GM21526 (cell line): ENCODE data around the gene CILP.
"Not testable (repeated sequence)": the region's sequence is repeated elsewhere in the genome, so short reads cannot be mapped to it uniquely, and the experiment has no call there.

Source experiments
- ATAC-seq: cut with Tn5 transposase; IDR thresholded peaks from one replicate; pipeline ENCODE4 v1.9.1; 2021; ENCODE audit warnings: moderate library complexity; ENCODE audit not compliant: unreplicated experiment, low FRiP score

The CILP gene

DNA sequence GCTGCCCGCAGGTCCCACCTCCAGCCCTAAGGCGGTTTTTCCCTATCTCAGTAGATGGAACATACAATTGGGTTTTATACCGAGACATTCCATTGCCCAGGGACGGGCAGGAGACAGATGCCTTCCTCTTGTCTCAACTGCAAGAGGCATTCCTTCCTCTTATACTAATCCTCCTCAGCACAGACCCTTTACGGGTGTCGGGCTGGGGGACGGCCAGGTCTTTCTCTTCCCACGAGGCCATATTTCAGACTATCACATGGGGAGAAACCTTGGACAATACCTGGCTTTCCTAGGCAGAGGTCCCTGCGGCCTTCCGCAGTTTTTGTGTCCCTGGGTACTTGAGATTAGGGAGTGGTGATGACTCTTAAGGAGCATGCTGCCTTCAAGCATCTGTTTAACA lies 15.6 kb upstream of the CILP start:
- ATAC-seq, result not testable (repeated sequence)

GRCh38 chr15:65226221-65226620 lies 14.9 kb upstream of the CILP start:
- no peak for ATAC-seq

DNA sequence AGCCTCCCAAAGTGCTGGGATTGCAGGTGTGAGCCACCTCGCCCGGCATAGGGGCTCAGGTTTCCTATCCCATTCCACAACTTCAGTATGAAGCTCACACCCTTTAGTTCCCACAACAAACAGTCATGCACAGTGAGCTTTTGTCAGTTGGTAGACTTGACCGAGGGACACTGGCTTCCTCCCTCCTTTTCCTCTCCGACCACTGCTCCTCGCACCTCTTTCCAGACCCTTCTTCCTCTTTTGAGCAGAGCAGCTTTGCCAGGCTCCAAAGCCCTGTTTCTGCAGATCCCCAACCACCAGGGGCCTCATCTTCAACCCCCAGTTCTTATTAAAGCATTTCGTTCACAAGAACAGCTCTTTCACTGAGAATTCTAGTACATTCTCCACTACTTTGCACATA lies 12.7 kb upstream of the CILP start:
- ATAC-seq, result no peak

DNA sequence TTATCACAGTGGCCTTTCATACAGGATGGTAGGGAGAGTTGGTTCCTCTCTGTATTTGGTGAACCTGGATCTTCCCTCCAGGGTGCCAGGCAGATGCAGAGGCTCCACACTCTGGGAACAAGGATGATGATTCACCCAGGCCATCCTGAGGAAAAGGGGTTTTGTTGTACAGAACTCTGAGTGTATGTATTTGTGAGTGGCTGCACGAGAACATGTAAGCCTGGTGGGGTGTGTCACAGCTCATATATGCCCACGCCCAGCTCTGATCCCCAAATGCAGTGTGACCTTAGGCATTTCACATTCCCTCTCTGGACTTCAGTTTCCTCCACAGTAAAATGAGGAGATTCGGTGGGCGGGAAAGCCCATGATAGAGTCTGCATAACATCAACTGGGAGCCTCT lies 11.6 kb upstream of the CILP start:
- no peak for ATAC-seq

DNA sequence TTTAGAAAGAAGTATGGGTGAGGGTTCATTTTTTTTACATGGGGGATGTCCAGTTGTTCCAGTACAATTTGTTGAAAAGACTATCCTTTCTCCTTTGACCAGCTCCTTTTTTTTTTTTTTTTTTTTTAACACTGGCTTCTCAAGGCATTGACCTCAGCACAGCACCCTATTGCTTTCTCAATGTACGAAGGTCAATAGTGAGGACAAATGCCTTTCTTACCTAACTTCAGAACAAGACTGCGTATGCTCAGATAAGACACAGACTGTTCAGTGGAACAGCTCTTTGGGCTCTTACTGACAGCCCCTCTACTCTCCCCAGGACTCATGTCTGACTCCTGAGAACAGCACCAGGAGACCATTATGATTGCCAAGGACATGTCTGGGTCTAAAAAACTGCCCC lies 10.4 kb upstream of the CILP start:
- ATAC-seq, result no peak

DNA sequence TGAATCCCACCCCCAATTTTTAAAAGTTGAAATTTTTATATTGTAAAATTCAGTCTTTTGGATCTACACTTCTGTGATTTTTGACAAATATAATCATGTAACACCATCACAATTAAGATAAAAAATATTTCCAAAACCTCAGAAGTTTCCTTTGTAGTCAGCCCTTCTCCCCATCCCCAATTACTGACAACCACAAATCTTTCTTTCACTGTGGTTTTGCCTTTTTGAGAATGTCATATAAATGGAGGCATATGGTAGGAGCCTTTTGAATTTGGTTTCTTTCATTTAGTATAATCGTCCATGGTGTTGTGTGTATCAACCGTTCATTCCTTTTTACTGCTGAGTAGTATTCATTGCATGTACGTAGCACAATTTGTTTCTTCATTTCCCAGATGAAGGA lies 7.9 kb upstream of the CILP start:
- ATAC-seq, result no peak

- no peak for ATAC-seq
These were observed 6.5 kb upstream of the CILP start for GRCh38 chr15:65217526-65218482.

DNA sequence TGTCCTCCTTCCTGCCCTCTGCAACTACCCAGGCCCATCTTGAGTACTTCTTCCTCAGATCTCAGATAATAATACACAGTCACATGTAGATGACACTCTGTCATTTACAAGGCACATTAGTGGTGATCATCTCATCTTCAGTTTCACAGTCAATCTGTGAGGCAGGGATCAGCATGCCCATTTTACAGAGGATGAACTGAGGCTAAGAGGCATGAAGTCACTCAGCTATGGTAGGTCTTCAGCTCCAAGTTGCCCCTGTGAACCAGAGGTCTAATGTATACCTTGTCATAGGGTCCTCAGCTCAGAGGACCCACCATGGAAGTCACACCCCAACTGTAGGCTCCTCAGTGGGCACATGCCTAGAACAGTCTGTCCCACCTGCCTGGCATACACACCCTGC lies 4.2 kb upstream of the CILP start:
- ATAC-seq, result no peak

GRCh38 chr15:65214010-65214409 lies 2.7 kb upstream of the CILP start:
- ATAC-seq, result no peak

- ATAC-seq, result no peak
These were observed 2.0 kb upstream of the CILP start for GRCh38 chr15:65213241-65213640.

DNA sequence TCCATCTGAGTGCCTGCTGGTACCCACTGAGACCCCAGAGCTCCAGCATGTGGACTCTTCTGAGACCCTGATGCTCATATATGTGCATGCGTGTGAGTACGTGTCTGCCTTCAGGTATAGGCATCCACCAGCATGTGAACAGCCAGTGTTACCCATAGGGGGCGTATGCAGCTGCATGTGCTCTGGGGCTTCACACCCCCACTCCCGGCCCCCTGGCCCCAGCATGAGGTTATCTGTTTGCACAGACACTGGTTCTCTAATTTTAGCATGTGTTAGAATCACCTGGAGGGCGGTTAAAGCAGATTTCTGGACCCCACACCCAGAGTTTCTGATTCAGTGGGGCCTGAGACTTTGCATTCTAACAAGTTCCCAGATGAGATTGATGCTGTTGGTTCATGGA lies 824 bp upstream of the CILP start:
- no peak for ATAC-seq

GRCh38 chr15:65211482-65211982 lies 259 bp upstream of the CILP start:
- no peak for ATAC-seq

GRCh38 chr15:65209701-65210643 lies 1.3 kb downstream of the CILP start:
- ATAC-seq, result no peak

DNA sequence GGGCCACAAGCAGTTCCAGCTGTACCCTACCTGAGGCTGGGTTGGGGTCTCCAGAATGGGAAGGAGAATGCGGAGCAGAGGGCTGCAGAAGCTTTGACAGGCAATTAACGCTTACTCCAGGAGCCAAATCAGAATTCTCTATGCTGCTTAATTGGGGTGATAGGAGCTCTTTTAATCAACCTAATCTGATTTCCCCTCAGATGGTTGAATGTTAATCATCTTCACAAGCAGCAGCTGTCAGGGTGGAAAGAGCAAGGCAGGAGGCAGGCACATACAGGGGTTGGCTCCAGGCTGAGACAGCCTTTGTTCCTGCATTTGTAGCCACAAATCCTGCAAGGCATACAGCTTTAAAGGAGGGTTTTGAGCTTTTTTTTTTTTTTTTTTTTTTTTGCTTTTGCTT lies 2.6 kb downstream of the CILP start:
- no peak for ATAC-seq

- ATAC-seq, result no peak
These were observed 3.9 kb downstream of the CILP start for GRCh38 chr15:65207280-65207840.

GRCh38 chr15:65206750-65207149 lies 4.5 kb downstream of the CILP start:
- no peak for ATAC-seq

- no peak for ATAC-seq
These were observed 6.2 kb downstream of the CILP start for GRCh38 chr15:65204931-65205660.

DNA sequence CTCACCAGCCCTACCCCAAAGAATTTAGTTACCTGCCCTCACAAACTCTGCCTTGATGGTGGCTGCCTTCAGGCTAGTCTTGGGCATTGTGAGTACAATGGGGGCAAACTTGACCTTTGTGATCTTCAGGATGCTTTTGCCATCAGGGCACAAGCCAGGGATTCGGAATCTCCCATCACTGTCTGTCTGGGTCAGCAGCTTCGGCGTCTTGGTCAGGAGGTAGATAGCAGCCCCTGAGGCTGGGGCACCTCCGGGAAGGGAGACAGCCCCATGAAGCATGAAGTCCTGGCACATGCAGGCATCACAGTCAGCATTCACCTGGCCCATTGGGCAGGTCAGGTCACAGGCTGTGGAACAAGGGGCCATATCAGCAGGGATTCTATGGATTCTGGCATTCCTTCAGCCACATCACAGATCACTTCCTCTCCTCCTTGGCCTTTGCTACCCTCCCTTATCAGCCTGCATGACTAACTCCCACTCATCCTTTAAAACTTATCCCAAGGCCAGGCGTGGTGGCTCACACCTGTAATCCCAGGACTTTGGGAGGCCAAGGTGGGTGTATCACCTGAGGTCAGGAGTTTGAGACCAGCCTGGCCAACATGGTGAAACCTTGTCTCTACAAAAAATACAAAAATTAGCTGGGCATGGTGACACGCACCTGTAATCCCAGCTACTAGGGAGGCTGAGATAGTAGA lies 6.9 kb downstream of the CILP start:
- no peak for ATAC-seq

DNA sequence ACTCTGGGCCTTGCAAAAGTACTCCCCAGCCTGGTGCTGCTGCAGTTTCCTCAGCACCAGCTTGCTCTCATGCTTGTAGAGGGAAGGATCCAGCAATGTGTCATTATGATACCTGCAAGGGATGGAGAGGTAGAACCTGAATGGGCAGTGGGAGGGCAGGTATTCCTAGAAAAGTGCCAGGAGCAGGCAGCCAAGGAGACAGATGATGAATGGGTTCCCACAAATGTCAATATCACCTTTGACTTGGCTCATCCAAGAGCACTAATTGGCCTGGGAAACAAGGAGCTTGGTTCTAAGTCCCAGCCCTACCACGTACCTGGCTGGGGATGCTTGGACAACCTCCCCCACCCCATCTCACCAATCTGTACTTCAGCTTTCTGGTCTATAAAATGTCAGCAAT lies 9.4 kb downstream of the CILP start:
- no peak for ATAC-seq

DNA sequence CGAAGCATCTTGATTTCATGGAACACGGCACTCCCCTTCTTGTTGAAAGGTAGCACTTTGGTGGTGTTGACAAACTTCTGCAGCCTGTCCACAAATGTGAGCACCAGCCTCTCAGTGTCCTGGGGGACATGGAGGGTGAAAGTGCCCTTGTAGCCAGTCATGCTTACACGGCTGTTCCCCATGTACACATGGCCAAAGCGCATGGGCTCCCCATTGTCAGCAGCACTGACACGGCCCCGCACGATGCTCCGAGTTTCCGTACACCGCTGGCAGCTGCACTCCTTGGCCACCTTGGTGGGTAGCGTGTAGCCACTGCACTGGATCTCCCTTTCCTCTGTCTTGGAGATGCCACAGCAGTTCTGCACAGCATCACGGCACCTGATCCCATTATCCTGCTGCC lies 12.7 kb downstream of the CILP start:
- ATAC-seq, result no peak
